Skin of body (tissue), 2 donors: ENCODE data around the gene SAC3D1. TPM values are rescaled to one million over a fixed set of nuclear protein-coding genes. Genes with fewer than 3 reads are reported as not detected.
A peak's percentile ranks its signal among the peaks of the same experiment; 100 is the strongest.
"Not testable (repeated sequence)": the region's sequence is repeated elsewhere in the genome, so short reads cannot be mapped to it uniquely, and the experiment has no call there.

Experiments used
- DNase-seq: peaks from one replicate; lab custom pipeline; 2025; lab: John Stamatoyannopoulos, UW
- total RNA-seq: library from RNA; depleted of rRNA; stranded (reverse); fragments of >200 nt; gene quantifications from one replicate; pipeline ENCODE4 v1.2.3, GENCODE V29; 2014

SAC3D1 gene
- total RNA-seq, 1 donor from 2014 or later: 3.5 TPM

- DNase-seq: not testable (repeated sequence)
Observed at GRCh38 chr11:65023502-65023901, 17.5 kb upstream of the SAC3D1 start.

- DNase-seq: no peak
Observed at GRCh38 chr11:65026810-65027209, 14.2 kb upstream of the SAC3D1 start.

- DNase-seq: peak; percentile 97
Observed at GRCh38 chr11:65027213-65028067, 13.6 kb upstream of the SAC3D1 start, which contains the start of gene SNX15. TSS of gene SNX15 (plus strand) at chr11:65027439. CDS start at chr11:65027538, 99 bp downstream.

- DNase-seq: no peak
Observed at GRCh38 chr11:65032216-65032615, 8.8 kb upstream of the SAC3D1 start.

GRCh38 chr11:65034423-65034822 is 6.6 kb upstream of the SAC3D1 start:
- DNase-seq: no peak

GRCh38 chr11:65035579-65035978 is 5.4 kb upstream of the SAC3D1 start:
- no peak for DNase-seq

GRCh38 chr11:65036931-65037330 is 4.1 kb upstream of the SAC3D1 start:
- DNase-seq: no peak

GRCh38 chr11:65040520-65040846 is 527 bp upstream of the SAC3D1 start:
- no peak for DNase-seq

- DNase-seq: no peak
Observed at GRCh38 chr11:65042891-65043290, 1.9 kb downstream of the SAC3D1 start.

GRCh38 chr11:65043881-65044501 is 3.0 kb downstream of the SAC3D1 start:
- DNase-seq: peak; percentile 9

- no peak for DNase-seq
Observed at GRCh38 chr11:65045061-65045460, 4.1 kb downstream of the SAC3D1 start.

- DNase-seq: no peak
Observed at GRCh38 chr11:65045728-65046127, 4.7 kb downstream of the SAC3D1 start.

GRCh38 chr11:65047581-65048422 is 6.8 kb downstream of the SAC3D1 start:
- DNase-seq: no peak

GRCh38 chr11:65051398-65051858 is 10.4 kb downstream of the SAC3D1 start:
- no peak for DNase-seq

GRCh38 chr11:65053827-65054508 is 13.0 kb downstream of the SAC3D1 start:
- DNase-seq: no peak

GRCh38 chr11:65055538-65055937 is 14.5 kb downstream of the SAC3D1 start:
- DNase-seq: no peak

- DNase-seq: no peak
Observed at GRCh38 chr11:65056999-65057398, 16.0 kb downstream of the SAC3D1 start.

GRCh38 chr11:65057526-65057925 is 16.5 kb downstream of the SAC3D1 start:
- DNase-seq: no peak

GRCh38 chr11:65058012-65058411 is 17.0 kb downstream of the SAC3D1 start:
- DNase-seq: no peak

- no peak for DNase-seq
Observed at GRCh38 chr11:65058419-65059054, 17.5 kb downstream of the SAC3D1 start, which contains the start of gene NAALADL1. TSS of gene NAALADL1 (minus strand) at chr11:65058553. CDS start at chr11:65058521, 32 bp downstream.

- no peak for DNase-seq
Observed at GRCh38 chr11:65059523-65059922, 18.5 kb downstream of the SAC3D1 start.
